GM21381 (cell line): ENCODE measurements around the gene SLC25A21.
"Not testable (repeated sequence)": the region's sequence is repeated elsewhere in the genome, so short reads cannot be mapped to it uniquely, and the experiment has no call there.

ENCODE experiments used
- ATAC-seq: cut with Tn5 transposase; IDR thresholded peaks from one replicate; pipeline ENCODE4 v1.9.1; 2021; ENCODE audit warnings: mild to moderate bottlenecking, moderate library complexity; ENCODE audit not compliant: unreplicated experiment

SLC25A21 gene

GRCh38 chr14:37187294-37187693, 14.9 kb upstream of the SLC25A21 start:
- ATAC-seq, result no peak

- ATAC-seq, result no peak
Measured at GRCh38 chr14:37186865-37187264, 14.5 kb upstream of the SLC25A21 start.

GRCh38 chr14:37185670-37186069, 13.3 kb upstream of the SLC25A21 start:
- no peak for ATAC-seq

- not testable (repeated sequence) for ATAC-seq
Measured at GRCh38 chr14:37184520-37184919, 12.1 kb upstream of the SLC25A21 start.

GRCh38 chr14:37181441-37181840, 9.0 kb upstream of the SLC25A21 start:
- no peak for ATAC-seq

GRCh38 chr14:37180886-37181285, 8.5 kb upstream of the SLC25A21 start:
- ATAC-seq, result not testable (repeated sequence)

DNA sequence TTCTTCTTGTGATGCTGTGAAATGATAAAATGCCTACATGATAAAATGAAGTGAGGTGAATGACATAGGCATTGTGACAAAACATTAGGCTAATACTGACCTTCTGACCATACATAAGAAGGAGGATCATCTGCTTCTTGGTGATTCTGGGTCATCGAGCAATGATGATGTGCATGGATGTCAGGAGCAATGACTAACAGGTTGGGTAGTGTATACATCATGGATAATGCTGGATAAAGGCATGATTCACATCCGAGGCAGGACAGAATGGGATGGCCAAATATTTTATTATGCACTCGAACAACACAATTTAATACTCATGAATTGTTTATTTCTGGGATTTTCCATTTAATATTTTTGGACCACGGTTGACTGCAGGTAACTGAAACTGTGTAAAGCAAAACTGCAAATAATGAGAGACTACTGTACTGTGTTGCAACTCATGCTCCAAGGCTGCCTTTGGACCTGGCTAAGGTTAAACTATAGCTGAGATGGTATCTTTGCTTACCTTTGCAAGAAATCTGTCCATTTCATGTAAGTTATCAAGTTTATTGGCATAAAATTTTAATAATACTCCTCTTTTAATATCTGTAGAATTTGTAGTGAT, 7.6 kb upstream of the SLC25A21 start:
- ATAC-seq, result no peak

DNA sequence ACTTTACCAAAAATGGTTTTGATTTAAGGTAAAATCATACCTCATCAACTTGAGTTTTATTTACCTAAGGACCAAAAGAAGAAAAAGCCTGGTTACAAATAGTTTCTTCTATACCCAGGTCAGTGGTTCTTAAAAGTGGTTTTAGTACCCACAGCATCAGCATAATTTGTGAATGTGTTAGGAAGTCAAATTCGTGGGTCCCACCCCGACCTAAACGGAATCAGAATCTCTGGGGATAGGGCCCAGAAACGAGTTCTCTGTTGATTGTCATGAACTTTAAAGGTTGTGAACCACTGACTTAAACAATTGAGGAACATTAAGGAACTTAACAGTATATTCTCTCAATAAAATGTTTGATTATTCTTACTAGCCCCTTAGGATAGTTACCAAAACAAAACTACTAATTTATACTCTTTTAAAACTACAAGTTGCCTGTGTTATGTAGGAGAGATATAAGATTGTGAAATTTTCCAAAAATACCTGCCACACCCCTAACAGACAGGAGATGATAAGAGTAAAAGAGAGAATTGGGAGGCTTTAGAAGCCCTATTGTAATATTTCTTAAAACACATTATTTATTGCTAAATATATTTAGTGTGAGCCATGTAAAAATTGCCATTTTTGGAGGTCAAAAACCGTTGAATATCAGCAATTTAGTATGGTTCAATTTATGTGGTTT, 669 bp upstream of the SLC25A21 start:
- ATAC-seq, result no peak

- ATAC-seq, result no peak
Measured at GRCh38 chr14:37171678-37172023, 755 bp downstream of the SLC25A21 start.

DNA sequence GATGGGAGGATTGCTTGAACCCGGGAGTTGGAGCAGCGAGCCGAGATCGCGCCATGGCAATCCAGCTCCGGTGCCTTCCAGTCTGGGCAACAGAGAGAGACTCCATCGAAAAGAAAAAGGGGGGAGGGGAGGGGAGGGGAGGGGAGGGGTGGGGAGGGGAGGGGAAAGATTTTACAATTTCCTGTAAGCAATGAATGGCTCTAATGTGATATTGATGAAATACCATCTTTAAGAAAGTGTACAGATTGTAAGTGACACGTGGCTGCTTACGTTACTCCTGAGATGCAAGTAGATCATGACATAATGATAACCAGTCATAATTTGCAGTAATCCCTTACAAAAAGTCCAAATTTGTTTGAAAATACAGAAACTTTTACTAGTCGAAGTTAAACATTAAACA, 1.4 kb downstream of the SLC25A21 start:
- ATAC-seq, result no peak

GRCh38 chr14:37170237-37170636, 2.2 kb downstream of the SLC25A21 start:
- ATAC-seq, result no peak

DNA sequence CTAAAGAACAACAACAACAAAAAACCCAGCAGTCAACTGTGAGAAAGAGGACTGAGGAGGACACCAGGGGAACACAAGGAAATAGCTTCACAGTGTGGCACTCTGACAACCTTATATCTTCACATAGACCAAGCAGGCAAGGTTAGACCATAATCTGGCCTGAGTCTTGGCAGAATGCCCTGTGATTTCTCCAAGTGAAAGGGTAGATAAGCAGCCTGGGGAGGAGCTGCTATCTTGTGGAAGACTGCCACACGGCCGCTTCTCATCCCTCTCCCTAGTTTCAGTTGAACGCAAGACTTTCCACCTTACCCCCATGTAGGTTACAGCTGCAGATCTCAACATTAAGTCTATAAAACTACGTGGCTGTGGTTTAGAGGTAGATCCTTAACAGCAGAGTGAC, 3.7 kb downstream of the SLC25A21 start:
- ATAC-seq, result no peak

GRCh38 chr14:37167151-37168047, 5.0 kb downstream of the SLC25A21 start:
- ATAC-seq, result no peak

DNA sequence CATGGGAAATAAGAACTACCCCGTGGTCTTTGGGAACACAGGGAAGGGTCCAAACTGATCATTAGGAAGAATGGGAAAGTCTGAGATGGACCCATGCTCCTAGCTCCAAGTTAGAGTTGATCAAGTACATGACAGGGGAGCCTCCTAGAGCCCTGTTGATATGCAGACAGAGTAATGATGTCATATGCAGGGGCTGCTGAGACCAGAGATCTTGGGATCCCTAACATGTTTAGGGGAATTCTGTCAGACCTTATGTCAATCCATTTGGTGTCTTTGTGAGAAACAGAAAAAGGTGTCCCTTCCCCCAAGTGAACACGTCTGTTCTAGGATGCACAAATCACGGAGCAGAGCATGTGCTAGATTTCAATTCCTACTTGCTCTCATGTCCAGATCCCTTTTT, 6.6 kb downstream of the SLC25A21 start:
- ATAC-seq, result no peak

DNA sequence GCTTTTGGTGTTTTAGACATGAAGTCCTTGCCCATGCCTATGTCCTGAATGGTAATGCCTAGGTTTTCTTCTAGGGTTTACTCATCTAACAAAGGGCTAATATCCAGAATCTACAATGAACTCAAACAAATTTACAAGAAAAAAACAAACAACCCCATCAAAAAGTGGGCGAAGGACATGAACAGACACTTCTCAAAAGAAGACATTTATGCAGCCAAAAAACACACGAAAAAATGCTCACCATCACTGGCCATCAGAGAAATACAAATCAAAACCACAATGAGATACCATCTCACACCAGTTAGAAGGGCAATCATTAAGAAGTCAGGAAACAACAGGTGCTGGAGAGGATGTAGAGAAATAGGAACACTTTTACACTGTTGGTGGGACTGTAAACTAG, 10.1 kb downstream of the SLC25A21 start:
- ATAC-seq, result not testable (repeated sequence)

DNA sequence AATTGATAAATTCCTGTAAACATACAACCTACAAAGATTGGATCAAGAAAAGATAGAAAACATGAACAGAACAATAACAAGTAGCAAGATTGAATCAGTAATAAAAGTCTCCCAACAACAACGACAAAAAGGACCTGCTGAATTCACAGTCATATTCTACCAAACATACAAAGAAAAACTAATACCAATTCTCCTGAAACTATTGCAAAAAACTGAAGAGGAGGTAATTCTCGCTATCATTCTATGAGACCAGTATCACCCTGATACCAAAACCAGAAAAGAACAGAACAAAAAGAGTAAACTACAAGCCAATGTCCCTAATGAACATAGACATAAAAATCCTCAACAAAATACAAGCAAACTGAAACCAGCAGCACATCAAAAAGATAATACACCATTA, 14.4 kb downstream of the SLC25A21 start:
- no peak for ATAC-seq

- ATAC-seq, result no peak
Measured at GRCh38 chr14:37153483-37153882, 18.9 kb downstream of the SLC25A21 start.

DNA sequence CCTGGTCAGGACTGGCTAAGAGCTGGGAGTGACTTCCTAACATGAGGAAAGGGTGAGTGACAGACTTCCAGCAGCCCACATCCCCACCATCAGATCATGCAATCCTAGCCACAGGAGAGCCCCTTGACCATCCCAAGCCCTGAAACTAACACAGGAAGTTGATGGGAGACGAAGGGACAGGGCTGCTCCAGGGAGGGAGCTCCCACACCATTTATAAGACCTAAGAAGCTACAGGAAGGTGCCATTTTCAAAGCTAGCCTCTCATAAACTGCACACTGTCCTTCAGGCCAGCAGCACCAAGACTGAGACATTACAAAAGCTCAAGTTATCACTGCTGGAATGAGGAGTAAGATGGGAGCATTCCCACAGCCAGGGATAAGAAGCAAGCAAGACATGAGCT, 19.4 kb downstream of the SLC25A21 start:
- no peak for ATAC-seq

DNA sequence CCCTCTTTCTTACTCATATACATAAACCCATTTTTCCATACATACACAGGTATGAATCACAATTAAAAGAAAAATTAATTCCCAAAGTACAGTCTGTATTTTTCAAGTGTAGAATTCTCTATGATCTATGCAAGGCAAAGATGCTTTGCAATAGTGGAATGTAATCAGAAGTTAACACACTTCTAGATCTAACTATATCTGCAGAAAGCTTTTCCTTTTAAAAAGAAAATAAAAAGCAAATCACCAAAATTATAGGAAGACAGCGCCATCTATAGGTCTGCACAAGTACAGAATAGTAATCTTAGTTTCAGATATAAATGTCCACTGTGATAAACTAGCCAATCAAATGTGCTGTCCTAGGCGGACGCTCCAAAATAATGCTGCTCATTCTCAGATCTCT, 22.0 kb downstream of the SLC25A21 start:
- ATAC-seq, result no peak

DNA sequence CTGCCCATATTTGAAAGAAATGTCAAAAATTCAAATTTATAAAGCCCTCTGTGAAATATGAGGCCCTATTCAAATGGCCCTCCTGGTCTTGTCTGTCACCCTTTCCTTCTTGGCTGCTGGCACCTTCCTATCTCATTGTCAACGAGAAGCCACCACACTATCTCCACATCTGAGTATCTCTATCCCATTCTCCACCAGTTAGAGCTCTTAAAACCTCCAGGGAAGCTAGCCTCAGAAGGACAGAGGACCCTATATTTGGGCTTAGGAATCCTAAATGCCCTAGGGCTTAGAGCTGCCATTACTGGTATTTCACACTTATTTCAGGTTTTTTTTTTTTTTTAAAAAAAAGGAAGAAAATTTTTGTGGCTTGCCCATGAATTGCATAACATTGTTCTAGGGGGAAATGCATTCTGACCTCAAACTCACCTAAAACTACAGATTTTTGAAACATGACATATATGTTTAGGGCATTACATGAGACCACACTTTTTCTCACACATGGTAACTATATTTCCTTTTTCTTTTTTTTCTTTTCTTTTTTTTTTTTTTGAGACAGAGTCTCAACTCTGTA, 25.0 kb downstream of the SLC25A21 start:
- no peak for ATAC-seq

- ATAC-seq, result not testable (repeated sequence)
Measured at GRCh38 chr14:37146438-37146837, 26.0 kb downstream of the SLC25A21 start.

DNA sequence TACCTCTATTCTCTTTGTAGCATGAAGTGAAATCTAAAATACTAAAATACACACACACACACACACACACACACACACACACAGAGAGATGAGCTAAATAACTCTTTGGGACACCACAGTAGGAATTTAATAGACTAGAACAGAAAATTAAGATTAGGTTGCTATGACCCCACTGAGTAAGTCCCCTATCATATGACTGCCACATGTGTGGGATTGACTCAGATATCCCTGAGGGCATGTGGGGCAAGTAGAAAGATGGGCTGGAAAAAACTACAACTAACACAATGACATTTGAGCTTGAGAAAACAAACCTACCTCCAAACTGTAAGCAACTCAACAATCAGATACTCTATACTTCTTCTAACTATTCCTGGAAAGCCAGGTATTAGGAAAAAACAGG, 27.0 kb downstream of the SLC25A21 start:
- no peak for ATAC-seq
